Esophagus muscularis mucosa (tissue), 4 donors: ENCODE measurements around the gene SLC12A2. TPM values are rescaled to one million over a fixed set of nuclear protein-coding genes. Genes with fewer than 3 reads are reported as not detected.

Experiments
- DNase-seq: peaks from one replicate; pipeline ENCODE4 v3.0.0-alpha.2; 2017; ENCODE audit errors: extremely low spot score
- H3K27ac ChIP-seq, 4 donors: fragments of 200-600 bp; sonication (generic); replicated peaks in 1 of 4; 1 replicate in 3 of 4; 2 replicates in 1 of 4; pipeline ENCODE4 v1.5.1; 2016 to 2019; ENCODE audit warnings: mild to moderate bottlenecking in 1 of 4
- H3K27me3 ChIP-seq, 4 donors: fragments of 200-600 bp; sonication (generic); one replicate each; pipeline versions ENCODE4 v1.5.1 to v1.6.0; 2016 to 2019
- H3K36me3 ChIP-seq, 4 donors: fragments of 200-600 bp; sonication (generic); one replicate each; pipeline ENCODE4 v1.5.1; 2016 to 2019
- H3K4me1 ChIP-seq, 4 donors: fragments of 200-600 bp; sonication (generic); one replicate each; pipeline ENCODE4 v1.5.1; 2016 to 2019
- H3K4me3 ChIP-seq, 4 donors: fragments of 200-600 bp; sonication (generic); 1 replicate in 2 of 4; 2 replicates in 2 of 4; pipeline ENCODE4 v1.5.1; 2016 to 2019; ENCODE audit warnings: mild to moderate bottlenecking in 4 of 4, moderate library complexity in 1 of 4
- H3K9me3 ChIP-seq, 4 donors: fragments of 200-600 bp; sonication (generic); 1 replicate in 3 of 4; 2 replicates in 1 of 4; pipeline ENCODE4 v1.5.1; 2016 to 2019
- EP300 ChIP-seq: sonication (generic); formaldehyde crosslinking; IDR thresholded peaks from one replicate; pipeline ENCODE4 v1.6.1; 2017; ENCODE audit warnings: antibody characterized with exemption
- POLR2A ChIP-seq: fragments of 450-650 bp; IDR thresholded peaks from one replicate; pipeline ENCODE4 v1.6.1; 2017; ENCODE audit warnings: antibody characterized with exemption, moderate library complexity, mild to moderate bottlenecking, low read depth
- POLR2AphosphoS5 ChIP-seq, 2 donors: sonication (generic); formaldehyde crosslinking; IDR thresholded peaks; one replicate each; pipeline ENCODE4 v1.6.1; 2017; ENCODE audit warnings: antibody characterized with exemption in 2 of 2
- WGBS: methylation state at CpG from one replicate; pipeline ENCODE4 v1.1.5; 2018; 5-methylcytosine and 5-hydroxymethylcytosine counted together
- intact Hi-C: fragments of 100-400 bp; cut with DNase I; formaldehyde crosslinking; loops from one replicate; pipeline ENCODE4 v1.15.1; 2023
- total RNA-seq, 4 donors: library from RNA; depleted of rRNA; stranded (reverse); fragments of >200 nt; gene quantifications; one replicate each; pipeline versions ENCODE4 v1.1.0 to v1.2.1, GENCODE V29; 2016
- TF ChIP-seq, protein P1 (sequence below), 3 experiments: fragments of 200-600 bp in 2 of 3; fragments of 450-650 bp in 1 of 3; sonication (generic) in 2 of 3; IDR thresholded peaks; one replicate each; pipeline ENCODE4 v1.5.1; 2017 to 2019; ENCODE audit warnings: antibody characterized with exemption in 3 of 3, mild to moderate bottlenecking in 2 of 3, moderate library complexity in 1 of 3

SLC12A2 gene
- total RNA-seq, 4 donors from 2014 or later, result 93.4 to 132 (median 113) TPM

DNA sequence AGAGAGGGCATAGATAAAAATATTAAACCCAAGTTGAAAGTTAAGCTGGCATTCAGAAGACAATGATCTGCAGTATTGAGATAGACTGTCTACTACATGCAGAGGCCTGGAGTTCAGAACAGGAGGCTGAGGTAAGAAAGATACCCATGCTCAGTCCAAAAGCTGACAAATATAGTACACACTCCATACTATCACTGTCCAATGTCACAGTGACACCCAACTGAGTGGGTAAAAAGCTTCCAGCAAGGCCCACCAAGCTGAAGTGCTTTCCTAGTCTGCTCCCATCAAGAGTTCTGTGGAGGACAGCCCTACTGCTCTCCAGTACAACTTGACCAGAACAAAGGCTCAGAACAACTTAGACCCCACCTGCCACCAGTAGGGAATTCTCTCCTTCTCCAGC lies 124.9 kb downstream of the SLC12A2 start:
- Histone ChIP-seq H3K36me3 (no peaks in the 10 kb centered on the region), H3K9me3 (no peaks in the 10 kb centered on the region), H3K4me3 (no peak overlapping the region), H3K4me1 (peaks cover 0 to 4% (median 3%) of the 10 kb centered on the region in 4 donors), H3K27me3 (no peaks in the 10 kb centered on the region), H3K27ac (no peak overlapping the region)
- no peak for DNase-seq
- TF ChIP-seq EP300, result no peak
- TF ChIP-seq POLR2AphosphoS5 (IDR thresholded peaks at IDR 0.05), result no peak
- TF ChIP-seq POLR2A, result no peak
- TF ChIP-seq, protein P1, sequence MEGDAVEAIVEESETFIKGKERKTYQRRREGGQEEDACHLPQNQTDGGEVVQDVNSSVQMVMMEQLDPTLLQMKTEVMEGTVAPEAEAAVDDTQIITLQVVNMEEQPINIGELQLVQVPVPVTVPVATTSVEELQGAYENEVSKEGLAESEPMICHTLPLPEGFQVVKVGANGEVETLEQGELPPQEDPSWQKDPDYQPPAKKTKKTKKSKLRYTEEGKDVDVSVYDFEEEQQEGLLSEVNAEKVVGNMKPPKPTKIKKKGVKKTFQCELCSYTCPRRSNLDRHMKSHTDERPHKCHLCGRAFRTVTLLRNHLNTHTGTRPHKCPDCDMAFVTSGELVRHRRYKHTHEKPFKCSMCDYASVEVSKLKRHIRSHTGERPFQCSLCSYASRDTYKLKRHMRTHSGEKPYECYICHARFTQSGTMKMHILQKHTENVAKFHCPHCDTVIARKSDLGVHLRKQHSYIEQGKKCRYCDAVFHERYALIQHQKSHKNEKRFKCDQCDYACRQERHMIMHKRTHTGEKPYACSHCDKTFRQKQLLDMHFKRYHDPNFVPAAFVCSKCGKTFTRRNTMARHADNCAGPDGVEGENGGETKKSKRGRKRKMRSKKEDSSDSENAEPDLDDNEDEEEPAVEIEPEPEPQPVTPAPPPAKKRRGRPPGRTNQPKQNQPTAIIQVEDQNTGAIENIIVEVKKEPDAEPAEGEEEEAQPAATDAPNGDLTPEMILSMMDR (IDR thresholded peaks at IDR 0.05), result no peak
- intact Hi-C loops, result no loop called here

DNA sequence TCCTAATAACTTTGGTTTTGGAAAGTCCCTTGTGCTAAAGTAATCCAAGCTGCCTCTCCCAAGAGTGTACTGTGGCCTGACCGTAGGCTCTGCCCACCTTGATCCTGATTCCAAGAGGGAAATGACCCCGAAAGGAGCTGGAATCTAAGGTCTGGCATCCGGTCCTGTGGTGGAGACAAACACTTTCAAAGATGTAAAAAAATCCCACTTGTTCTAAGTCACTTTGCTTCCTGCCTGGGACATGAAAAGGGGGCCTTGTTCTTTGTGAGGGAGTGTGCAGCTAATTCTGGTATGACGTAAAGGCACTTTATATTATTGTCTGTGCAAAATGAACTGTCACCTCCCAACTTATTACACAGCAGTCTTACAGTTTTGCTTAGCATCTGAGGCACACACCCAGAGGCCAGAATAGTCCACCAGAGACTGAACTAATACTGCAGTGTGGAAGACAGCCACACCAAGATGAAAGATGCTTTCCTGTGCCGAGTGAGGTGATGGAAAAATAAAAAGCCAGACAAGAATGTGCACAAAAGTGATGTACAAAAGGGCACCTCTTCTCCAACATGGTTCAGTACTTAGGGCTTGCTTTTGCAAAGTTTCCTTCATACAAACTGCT lies 128.7 kb downstream of the SLC12A2 start:
- H3K27me3 ChIP-seq, result no peaks in the 10 kb centered on the region
- DNase-seq, result no peak
- H3K9me3 ChIP-seq, result no peaks in the 10 kb centered on the region
- H3K27ac ChIP-seq, result no peak overlapping the region
- intact Hi-C loops, result loop anchor here (2.0 to 5.0 kb wide), 3 partner anchors 287 to 630 kb away; no protein-coding TSS in a partner anchor
- no peak for TF ChIP-seq POLR2AphosphoS5 (IDR thresholded peaks at IDR 0.05)
- peaks cover 4 to 12% (median 9%) of the 10 kb centered on the region in 4 donors for H3K4me1 ChIP-seq
- no peak overlapping the region for H3K4me3 ChIP-seq
- WGBS, result 57% methylated on average over 5 of the region's 5 CpGs
- H3K36me3 ChIP-seq, result no peaks in the 10 kb centered on the region

DNA sequence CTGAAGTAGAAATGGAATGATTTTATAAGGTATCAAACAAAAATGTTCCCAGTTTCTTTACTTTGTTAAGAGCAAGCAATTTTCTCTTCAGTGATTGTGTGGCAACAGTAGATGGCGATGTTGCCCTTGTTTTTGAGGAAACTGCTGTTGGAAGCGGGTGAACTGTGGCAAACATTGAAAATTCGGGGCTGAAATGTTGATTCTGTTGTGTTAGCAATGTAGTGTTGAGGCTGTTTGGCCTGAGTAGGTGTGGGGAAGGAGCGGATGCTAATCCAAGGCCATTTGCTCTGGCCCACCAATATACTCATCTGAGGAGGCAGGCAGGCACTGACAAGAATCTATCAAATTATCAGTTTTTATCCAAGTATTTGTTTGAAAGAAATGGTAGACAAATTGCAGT lies 129.8 kb downstream of the SLC12A2 start:
- intact Hi-C loops, result loop anchor here (2.0 to 5.0 kb wide), 3 partner anchors 285 to 629 kb away; no protein-coding TSS in a partner anchor
- Histone ChIP-seq H3K4me1 (peaks cover 7 to 14% (median 11%) of the 10 kb centered on the region in 4 donors), H3K4me3 (no peak overlapping the region), H3K27ac (no peak overlapping the region), H3K27me3 (no peaks in the 10 kb centered on the region), H3K9me3 (no peaks in the 10 kb centered on the region), H3K36me3 (no peaks in the 10 kb centered on the region)
- 1% methylated on average over 4 of the region's 4 CpGs for WGBS
- no peak for DNase-seq
- TF ChIP-seq, protein P1 (IDR thresholded peaks at IDR 0.05), result peak; percentile 71 to 83 (median 74)
- no peak for TF ChIP-seq POLR2AphosphoS5 (IDR thresholded peaks at IDR 0.05)
- no peak for TF ChIP-seq POLR2A
- TF ChIP-seq EP300, result no peak

DNA sequence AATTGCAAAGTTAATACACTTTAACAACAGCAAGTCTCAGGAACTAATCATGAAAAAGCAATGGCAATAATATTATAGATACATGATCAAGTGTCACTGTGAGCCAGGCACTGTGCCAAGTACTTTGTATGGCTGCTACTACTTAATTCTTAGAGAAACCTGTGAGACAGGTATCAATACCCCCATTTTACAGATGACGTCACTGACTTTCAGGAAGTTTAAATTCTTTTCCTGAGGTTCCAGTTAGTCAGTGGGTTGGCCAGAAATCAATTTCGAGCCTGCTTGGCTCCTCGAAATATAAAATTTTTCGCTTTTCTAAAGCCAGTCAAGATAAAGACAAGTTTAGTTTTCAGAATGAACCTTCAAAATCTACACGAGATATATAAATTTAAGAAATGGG lies 130.3 kb downstream of the SLC12A2 start:
- Histone ChIP-seq H3K9me3 (no peaks in the 10 kb centered on the region), H3K27ac (no peak overlapping the region), H3K4me3 (no peak overlapping the region), H3K36me3 (no peaks in the 10 kb centered on the region), H3K4me1 (peaks cover 7 to 14% (median 11%) of the 10 kb centered on the region in 4 donors), H3K27me3 (no peaks in the 10 kb centered on the region)
- DNase-seq, result no peak
- intact Hi-C loops, result loop anchor here (2.0 to 5.0 kb wide), 3 partner anchors 285 to 628 kb away; no protein-coding TSS in a partner anchor
- 75% methylated on average over 5 of the region's 5 CpGs for WGBS
- TF ChIP-seq, protein P1 (IDR thresholded peaks at IDR 0.05), result no peak
- TF ChIP-seq POLR2AphosphoS5 (IDR thresholded peaks at IDR 0.05), result no peak
- no peak for TF ChIP-seq POLR2A
- TF ChIP-seq EP300, result no peak

DNA sequence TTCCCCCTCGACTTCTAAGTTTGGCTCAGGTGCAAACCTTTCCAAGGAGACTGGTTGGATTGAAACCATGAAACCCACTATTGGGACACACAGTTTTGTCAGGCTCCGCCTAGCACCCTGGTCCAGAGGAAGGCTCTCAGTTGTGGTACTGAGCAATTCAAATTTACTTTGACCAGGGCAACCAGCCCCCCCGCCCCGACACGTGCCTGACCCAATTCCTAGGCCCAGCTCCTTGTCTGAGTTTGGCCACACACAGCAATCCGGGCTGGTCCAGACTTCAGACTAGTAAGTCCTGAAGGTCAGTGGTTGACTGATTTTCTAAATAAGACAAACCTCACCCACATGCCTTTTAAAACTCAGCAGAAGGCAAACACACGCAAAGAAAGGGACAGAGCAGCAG lies 132.7 kb downstream of the SLC12A2 start:
- Histone ChIP-seq H3K36me3 (no peaks in the 10 kb centered on the region), H3K27ac (no peak overlapping the region), H3K4me3 (no peak overlapping the region), H3K9me3 (no peaks in the 10 kb centered on the region), H3K27me3 (no peaks in the 10 kb centered on the region), H3K4me1 (peaks cover 7 to 14% (median 11%) of the 10 kb centered on the region in 4 donors)
- 94% methylated on average over 7 of the region's 7 CpGs for WGBS
- TF ChIP-seq, protein P1 (IDR thresholded peaks at IDR 0.05), result no peak
- TF ChIP-seq POLR2A (no peak), POLR2AphosphoS5 (IDR thresholded peaks at IDR 0.05) (no peak), EP300 (no peak)
- no peak for DNase-seq
- intact Hi-C loops, result no loop called here
